Brain microvascular endothelial cell (primary cell): Measurements from ENCODE around the gene BICRAL.

Source experiments
- DNase-seq: peaks from one replicate; pipeline ENCODE4 v3.0.0-alpha.2; 2020
- H3K27ac ChIP-seq: fragments of 250-450 bp; sonication (Bioruptor Pico); 2 replicates; pipeline ENCODE4 v1.5.1; 2020; ENCODE audit warnings: mild to moderate bottlenecking, moderate library complexity
- H3K27me3 ChIP-seq: fragments of 250-450 bp; sonication (Bioruptor Pico); replicated peaks from 2 replicates; pipeline ENCODE4 v1.5.1; 2020; ENCODE audit warnings: mild to moderate bottlenecking
- H3K36me3 ChIP-seq: fragments of 250-450 bp; sonication (Bioruptor Pico); replicated peaks from 2 replicates; pipeline ENCODE4 v1.5.1; 2020; ENCODE audit warnings: mild to moderate bottlenecking
- H3K4me3 ChIP-seq: 2 replicates; pipeline ENCODE4 v1.5.1; 2011; ENCODE audit warnings: low read depth, mild to moderate bottlenecking, control low read depth, low read length, moderate library complexity
- in situ Hi-C: cut with HindIII; loops from 2 replicates; pipeline ENCODE4 v1.10.0; 2017; ENCODE audit warnings: low sequenced_read_pairs, low pct_ligation_motif_present
- TF ChIP-seq, protein P1 (sequence below): IDR thresholded peaks from 2 replicates; pipeline ENCODE4 v1.5.1; 2011; ENCODE audit warnings: low read depth, mild to moderate bottlenecking, moderate library complexity, low read length, control low read depth, inconsistent platforms; ENCODE audit errors: missing control alignments

Gene BICRAL

DNA sequence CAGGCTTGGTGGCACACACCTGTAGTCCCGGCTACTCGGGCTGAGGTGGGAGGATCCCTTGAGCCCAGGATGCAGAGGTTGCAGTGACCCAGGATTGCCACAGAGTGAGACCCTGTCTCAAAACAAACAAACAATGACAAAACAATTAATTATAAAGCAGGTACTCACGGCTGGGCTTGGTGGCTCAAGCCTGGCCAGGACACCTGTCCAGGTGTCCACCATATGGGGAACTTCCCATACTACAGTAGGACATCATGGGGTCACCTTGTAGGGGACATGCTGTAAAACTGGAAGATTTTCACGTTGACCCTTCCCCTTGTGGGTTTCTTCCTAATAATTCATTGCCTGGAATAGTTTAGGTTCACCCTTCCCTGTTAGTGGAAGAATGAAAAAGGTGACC is 66.8 kb downstream of the BICRAL start:
- in situ Hi-C loops: no loop called here
- Histone ChIP-seq H3K36me3 (no peaks in the 10 kb centered on the region), H3K27me3 (no peaks in the 10 kb centered on the region), H3K4me3 (no peak overlapping the region), H3K27ac (no peak overlapping the region)
- TF ChIP-seq, protein P1, sequence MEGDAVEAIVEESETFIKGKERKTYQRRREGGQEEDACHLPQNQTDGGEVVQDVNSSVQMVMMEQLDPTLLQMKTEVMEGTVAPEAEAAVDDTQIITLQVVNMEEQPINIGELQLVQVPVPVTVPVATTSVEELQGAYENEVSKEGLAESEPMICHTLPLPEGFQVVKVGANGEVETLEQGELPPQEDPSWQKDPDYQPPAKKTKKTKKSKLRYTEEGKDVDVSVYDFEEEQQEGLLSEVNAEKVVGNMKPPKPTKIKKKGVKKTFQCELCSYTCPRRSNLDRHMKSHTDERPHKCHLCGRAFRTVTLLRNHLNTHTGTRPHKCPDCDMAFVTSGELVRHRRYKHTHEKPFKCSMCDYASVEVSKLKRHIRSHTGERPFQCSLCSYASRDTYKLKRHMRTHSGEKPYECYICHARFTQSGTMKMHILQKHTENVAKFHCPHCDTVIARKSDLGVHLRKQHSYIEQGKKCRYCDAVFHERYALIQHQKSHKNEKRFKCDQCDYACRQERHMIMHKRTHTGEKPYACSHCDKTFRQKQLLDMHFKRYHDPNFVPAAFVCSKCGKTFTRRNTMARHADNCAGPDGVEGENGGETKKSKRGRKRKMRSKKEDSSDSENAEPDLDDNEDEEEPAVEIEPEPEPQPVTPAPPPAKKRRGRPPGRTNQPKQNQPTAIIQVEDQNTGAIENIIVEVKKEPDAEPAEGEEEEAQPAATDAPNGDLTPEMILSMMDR: no peak
- no peak for DNase-seq

DNA sequence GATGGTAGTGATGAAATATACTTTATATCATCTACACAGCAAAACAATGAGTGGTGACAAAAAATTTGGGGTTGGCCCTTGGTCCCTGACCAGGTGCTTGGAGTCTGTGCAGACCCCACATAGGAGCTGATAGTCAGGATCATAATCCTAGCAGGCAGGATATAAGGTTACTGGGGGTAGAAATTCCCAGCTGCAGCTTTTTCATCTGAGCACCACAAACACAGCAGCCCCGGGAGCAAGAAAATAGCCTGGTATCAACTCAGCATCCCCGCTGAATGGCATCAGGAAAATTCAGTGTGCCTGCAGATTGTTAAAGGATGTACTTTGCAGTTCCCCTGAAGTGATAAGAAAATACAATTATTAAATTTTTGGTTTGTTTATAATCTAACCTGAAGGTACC is 69.7 kb downstream of the BICRAL start:
- in situ Hi-C loops: loop anchor here (25.0 kb wide), 1 partner anchor 189 kb away; no protein-coding TSS in a partner anchor
- H3K27ac ChIP-seq: no peak overlapping the region
- no peak overlapping the region for H3K4me3 ChIP-seq
- TF ChIP-seq, protein P1: no peak
- DNase-seq: no peak
- H3K27me3 ChIP-seq: no peaks in the 10 kb centered on the region
- H3K36me3 ChIP-seq: peaks cover under 1% of the 10 kb centered on the region

DNA sequence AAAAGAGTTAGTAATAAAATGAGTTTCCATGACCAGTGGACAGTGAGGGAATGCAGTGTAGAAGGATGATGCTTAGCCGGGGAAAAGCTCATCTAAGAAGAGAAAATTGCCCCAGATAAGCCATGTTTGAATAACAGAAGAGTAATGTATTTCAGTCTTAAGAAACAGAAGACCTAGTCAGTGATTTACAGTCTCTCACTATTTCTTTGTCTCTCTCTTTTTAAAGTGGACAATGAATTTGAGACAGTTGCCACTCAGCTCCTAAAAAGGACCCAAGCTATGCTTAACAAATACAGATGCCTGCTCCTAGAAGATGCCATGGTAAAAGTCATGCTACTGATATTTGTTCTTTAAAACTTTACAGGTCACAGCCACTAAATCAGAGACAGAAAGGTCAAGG is 78.2 kb downstream of the BICRAL start:
- in situ Hi-C loops: loop anchor here (25.0 kb wide), 1 partner anchor 198 kb away; no protein-coding TSS in a partner anchor
- TF ChIP-seq, protein P1: no peak
- Histone ChIP-seq H3K4me3 (no peak overlapping the region), H3K27ac (no peak overlapping the region), H3K36me3 (peaks cover 13% of the 10 kb centered on the region), H3K27me3 (no peaks in the 10 kb centered on the region)
- no peak for DNase-seq

DNA sequence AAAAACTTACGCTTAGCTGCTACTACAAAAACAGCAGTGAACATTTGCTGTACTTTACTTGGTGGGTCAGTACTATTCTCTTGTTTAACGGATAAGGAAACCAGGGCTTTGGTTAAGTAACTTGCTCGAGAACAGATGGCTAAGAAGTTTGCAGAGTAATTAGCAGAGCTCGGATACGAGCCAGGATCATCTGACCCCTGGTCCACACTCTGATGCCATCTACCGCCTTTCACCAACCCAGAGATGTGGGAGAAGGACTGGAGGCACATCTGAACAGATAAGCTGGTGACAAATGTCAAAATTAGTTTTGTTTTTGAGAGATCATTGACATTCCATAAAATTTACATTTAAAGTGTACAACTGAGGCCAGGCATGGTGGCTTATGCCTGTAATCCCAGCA is 78.6 kb downstream of the BICRAL start:
- Histone ChIP-seq H3K36me3 (peaks cover 13% of the 10 kb centered on the region), H3K27me3 (no peaks in the 10 kb centered on the region), H3K4me3 (no peak overlapping the region), H3K27ac (no peak overlapping the region)
- TF ChIP-seq, protein P1: no peak
- no peak for DNase-seq
- in situ Hi-C loops: loop anchor here (25.0 kb wide), 1 partner anchor 198 kb away; no protein-coding TSS in a partner anchor

DNA sequence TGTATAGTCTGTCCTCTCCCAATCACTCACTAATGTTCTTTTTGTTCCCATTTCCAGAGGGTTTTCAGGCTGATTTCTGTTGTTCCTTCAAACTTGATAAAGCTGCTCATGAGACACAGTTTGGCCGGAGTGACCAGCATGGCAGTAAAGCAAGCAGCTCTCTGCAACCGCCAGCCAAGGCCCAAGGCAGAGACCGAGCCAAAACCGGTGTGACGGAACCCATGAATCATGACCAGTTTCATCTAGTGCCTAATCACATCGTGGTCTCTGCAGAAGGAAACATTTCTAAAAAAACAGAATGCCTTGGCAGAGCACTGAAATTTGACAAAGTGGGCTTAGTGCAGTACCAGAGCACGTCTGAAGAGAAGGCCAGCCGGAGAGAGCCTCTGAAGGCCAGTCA is 82.8 kb downstream of the BICRAL start:
- Histone ChIP-seq H3K4me3 (no peak overlapping the region), H3K27ac (no peak overlapping the region), H3K27me3 (no peaks in the 10 kb centered on the region), H3K36me3 (peaks cover 4% of the 10 kb centered on the region)
- TF ChIP-seq, protein P1: no peak
- in situ Hi-C loops: loop anchor here (25.0 kb wide), 1 partner anchor 202 kb away; no protein-coding TSS in a partner anchor
- DNase-seq: no peak
